SIG-M5 treated with dmso at 0.1 percent for 504 hours (cell line): ENCODE results near the gene ASB2.
A peak's percentile ranks its signal among the peaks of the same experiment; 100 is the strongest.

ENCODE experiments used
- DNase-seq: peaks from one replicate; lab custom pipeline; 2025; ENCODE audit not compliant: unreplicated experiment; lab: John Stamatoyannopoulos, UW

The ASB2 gene

GRCh38 chr14:93980456-93981201, 4.3 kb upstream of the ASB2 start:
- DNase-seq = no peak

- no peak for DNase-seq
These were observed 2.4 kb upstream of the ASB2 start for GRCh38 chr14:93978735-93979134.

- DNase-seq = no peak
These were observed 1.6 kb upstream of the ASB2 start for GRCh38 chr14:93977790-93978581.

- DNase-seq = no peak
These were observed 801 bp upstream of the ASB2 start for GRCh38 chr14:93977171-93977570.

GRCh38 chr14:93975791-93976476, 436 bp downstream of the ASB2 start:
- no peak for DNase-seq

GRCh38 chr14:93974833-93975232, 1.5 kb downstream of the ASB2 start:
- DNase-seq = peak; percentile 20

GRCh38 chr14:93974299-93974698, 2.1 kb downstream of the ASB2 start:
- DNase-seq = no peak

GRCh38 chr14:93973607-93974006, 2.8 kb downstream of the ASB2 start:
- DNase-seq = no peak

GRCh38 chr14:93972618-93973205, 3.7 kb downstream of the ASB2 start:
- no peak for DNase-seq

- DNase-seq = no peak
These were observed 4.7 kb downstream of the ASB2 start for GRCh38 chr14:93971635-93972027.

GRCh38 chr14:93970965-93971634, 5.3 kb downstream of the ASB2 start:
- DNase-seq = peak; percentile 4

GRCh38 chr14:93970585-93970964, 5.8 kb downstream of the ASB2 start:
- peak; percentile 21 for DNase-seq

- DNase-seq = no peak
These were observed 7.1 kb downstream of the ASB2 start for GRCh38 chr14:93969082-93969828.

GRCh38 chr14:93967637-93968250, 8.6 kb downstream of the ASB2 start:
- peak; percentile 79 for DNase-seq

GRCh38 chr14:93965946-93966474, 10.4 kb downstream of the ASB2 start:
- no peak for DNase-seq

GRCh38 chr14:93965287-93965821, 11.0 kb downstream of the ASB2 start:
- no peak for DNase-seq

- no peak for DNase-seq
These were observed 11.5 kb downstream of the ASB2 start for GRCh38 chr14:93964820-93965286.

- DNase-seq = no peak
These were observed 12.1 kb downstream of the ASB2 start for GRCh38 chr14:93964281-93964680.

- DNase-seq = no peak
These were observed 12.7 kb downstream of the ASB2 start for GRCh38 chr14:93963692-93964091.
